Measurements from ENCODE around the gene CRLF3.

GRCh38 chr17:30840771-30841170 is 16.3 kb upstream of the CRLF3 start:
- TF ChIP-seq, protein P1, sequence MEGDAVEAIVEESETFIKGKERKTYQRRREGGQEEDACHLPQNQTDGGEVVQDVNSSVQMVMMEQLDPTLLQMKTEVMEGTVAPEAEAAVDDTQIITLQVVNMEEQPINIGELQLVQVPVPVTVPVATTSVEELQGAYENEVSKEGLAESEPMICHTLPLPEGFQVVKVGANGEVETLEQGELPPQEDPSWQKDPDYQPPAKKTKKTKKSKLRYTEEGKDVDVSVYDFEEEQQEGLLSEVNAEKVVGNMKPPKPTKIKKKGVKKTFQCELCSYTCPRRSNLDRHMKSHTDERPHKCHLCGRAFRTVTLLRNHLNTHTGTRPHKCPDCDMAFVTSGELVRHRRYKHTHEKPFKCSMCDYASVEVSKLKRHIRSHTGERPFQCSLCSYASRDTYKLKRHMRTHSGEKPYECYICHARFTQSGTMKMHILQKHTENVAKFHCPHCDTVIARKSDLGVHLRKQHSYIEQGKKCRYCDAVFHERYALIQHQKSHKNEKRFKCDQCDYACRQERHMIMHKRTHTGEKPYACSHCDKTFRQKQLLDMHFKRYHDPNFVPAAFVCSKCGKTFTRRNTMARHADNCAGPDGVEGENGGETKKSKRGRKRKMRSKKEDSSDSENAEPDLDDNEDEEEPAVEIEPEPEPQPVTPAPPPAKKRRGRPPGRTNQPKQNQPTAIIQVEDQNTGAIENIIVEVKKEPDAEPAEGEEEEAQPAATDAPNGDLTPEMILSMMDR (IDR thresholded peaks at IDR 0.05; ENCODE audit: borderline replicate concordance, extremely low read depth, low read length, poor library complexity, severe bottlenecking), result no peak
- TF ChIP-seq EZH2 (IDR thresholded peaks at IDR 0.05; ENCODE audit: borderline replicate concordance, low read depth, low read length, severe bottlenecking), result no peak

All from DND-41 (cell line).